Stimulated activated CD4-positive, alpha-beta T cell treated with anti-CD3 and anti-CD28 coated beads, Interleukin-1b, Interleukin-23, amount 100 ng/mL, for 1 hour (primary cell): ENCODE results near the gene RRM1.
"Not testable (repeated sequence)": the region's sequence is repeated elsewhere in the genome, so short reads cannot be mapped to it uniquely, and the experiment has no call there.

Experiments used
- DNase-seq, 2 donors: peaks; one replicate each; pipeline ENCODE4 v3.0.0-alpha.2; 2020; ENCODE audit warnings: low read depth in 2 of 2

Gene RRM1

GRCh38 chr11:4094348-4095291 lies at the start of gene RRM1:
Gene RRM1, plus strand, starts transcription at chr11:4094799. Its CDS starts 214 bp downstream, at chr11:4095013.
- DNase-seq: peak; percentile 72 to 89

- no peak for DNase-seq
These were observed 49.5 kb upstream of the RRM1 start for GRCh38 chr11:4044976-4045646.

GRCh38 chr11:4048340-4048739 lies 46.3 kb upstream of the RRM1 start:
- DNase-seq: no peak

GRCh38 chr11:4049006-4049405 lies 45.6 kb upstream of the RRM1 start:
- no peak for DNase-seq

GRCh38 chr11:4050138-4050537 lies 44.5 kb upstream of the RRM1 start:
- DNase-seq: no peak

GRCh38 chr11:4053200-4053599 lies 41.4 kb upstream of the RRM1 start:
- not testable (repeated sequence) for DNase-seq

GRCh38 chr11:4054643-4055042 lies 40.0 kb upstream of the RRM1 start:
- no peak for DNase-seq

- no peak for DNase-seq
These were observed 35.2 kb upstream of the RRM1 start for GRCh38 chr11:4059424-4059823.

GRCh38 chr11:4060182-4060923 lies 34.2 kb upstream of the RRM1 start:
- DNase-seq: no peak

- DNase-seq: no peak
These were observed 32.9 kb upstream of the RRM1 start for GRCh38 chr11:4061700-4062099.

GRCh38 chr11:4063348-4063747 lies 31.3 kb upstream of the RRM1 start:
- DNase-seq: no peak

- no peak for DNase-seq
These were observed 30.2 kb upstream of the RRM1 start for GRCh38 chr11:4064278-4064955.

- DNase-seq: no peak
These were observed 29.5 kb upstream of the RRM1 start for GRCh38 chr11:4065086-4065485.

GRCh38 chr11:4065601-4066377 lies 28.8 kb upstream of the RRM1 start:
- no peak for DNase-seq

- DNase-seq: no peak
These were observed 27.7 kb upstream of the RRM1 start for GRCh38 chr11:4066910-4067309.

GRCh38 chr11:4068962-4069361 lies 25.6 kb upstream of the RRM1 start:
- no peak for DNase-seq

GRCh38 chr11:4071325-4071724 lies 23.3 kb upstream of the RRM1 start:
- DNase-seq: no peak

GRCh38 chr11:4071914-4072313 lies 22.7 kb upstream of the RRM1 start:
- DNase-seq: no peak

GRCh38 chr11:4072668-4073285 lies 21.8 kb upstream of the RRM1 start:
- DNase-seq: peak in 1 of 2 donors; percentile 32

GRCh38 chr11:4074266-4074665 lies 20.3 kb upstream of the RRM1 start:
- DNase-seq: no peak
